GM21381 (cell line): ENCODE results near the gene GALNT8.
"Not testable (repeated sequence)": the region's sequence is repeated elsewhere in the genome, so short reads cannot be mapped to it uniquely, and the experiment has no call there.

Source experiments
- ATAC-seq: cut with Tn5 transposase; IDR thresholded peaks from one replicate; pipeline ENCODE4 v1.9.1; 2021; ENCODE audit warnings: mild to moderate bottlenecking, moderate library complexity; ENCODE audit not compliant: unreplicated experiment

Gene GALNT8

GRCh38 chr12:4719821-4720636 lies at the start of gene GALNT8:
GALNT8 (plus strand) TSS chr12:4720400; CDS start chr12:4720678, 278 bp downstream.
- no peak for ATAC-seq

- ATAC-seq = no peak
Observed at GRCh38 chr12:4679711-4680110, 40.5 kb upstream of the GALNT8 start.

- no peak for ATAC-seq
Observed at GRCh38 chr12:4681732-4682131, 38.5 kb upstream of the GALNT8 start.

GRCh38 chr12:4685317-4685716 lies 34.9 kb upstream of the GALNT8 start:
- ATAC-seq = no peak

GRCh38 chr12:4690760-4691159 lies 29.4 kb upstream of the GALNT8 start:
- ATAC-seq = no peak

GRCh38 chr12:4700621-4701026 lies 19.6 kb upstream of the GALNT8 start:
- ATAC-seq = no peak

- no peak for ATAC-seq
Observed at GRCh38 chr12:4701395-4702190, 18.6 kb upstream of the GALNT8 start.

GRCh38 chr12:4703676-4704075 lies 16.5 kb upstream of the GALNT8 start:
- no peak for ATAC-seq

- no peak for ATAC-seq
Observed at GRCh38 chr12:4705824-4706223, 14.4 kb upstream of the GALNT8 start.

GRCh38 chr12:4707306-4707705 lies 12.9 kb upstream of the GALNT8 start:
- ATAC-seq = no peak

GRCh38 chr12:4710113-4710512 lies 10.1 kb upstream of the GALNT8 start:
- ATAC-seq = no peak

GRCh38 chr12:4714879-4715278 lies 5.3 kb upstream of the GALNT8 start:
- no peak for ATAC-seq

GRCh38 chr12:4717806-4718205 lies 2.4 kb upstream of the GALNT8 start:
- no peak for ATAC-seq

GRCh38 chr12:4720637-4720995 lies 416 bp downstream of the GALNT8 start:
- no peak for ATAC-seq

- not testable (repeated sequence) for ATAC-seq
Observed at GRCh38 chr12:4721587-4721986, 1.4 kb downstream of the GALNT8 start.

- no peak for ATAC-seq
Observed at GRCh38 chr12:4723226-4723625, 3.0 kb downstream of the GALNT8 start.

GRCh38 chr12:4725057-4725456 lies 4.9 kb downstream of the GALNT8 start:
- no peak for ATAC-seq

- ATAC-seq = no peak
Observed at GRCh38 chr12:4734625-4735340, 14.6 kb downstream of the GALNT8 start.

- ATAC-seq = no peak
Observed at GRCh38 chr12:4736091-4736490, 15.9 kb downstream of the GALNT8 start.

- no peak for ATAC-seq
Observed at GRCh38 chr12:4738541-4738940, 18.3 kb downstream of the GALNT8 start.

- ATAC-seq = no peak
Observed at GRCh38 chr12:4742416-4742970, 22.3 kb downstream of the GALNT8 start.
